OCI-LY1 (cell line): ENCODE data around the gene LIPC.

ENCODE experiments used
- H2AFZ ChIP-seq: fragments of 200-600 bp; sonication (generic), shearing (Covaris generic); 2 replicates; pipeline ENCODE4 v1.6.0; 2014; ENCODE audit warnings: antibody characterized with exemption, mild to moderate bottlenecking, low read length
- H3F3A ChIP-seq: fragments of 200-600 bp; sonication (generic), shearing (Covaris generic); 2 replicates; pipeline ENCODE4 v1.6.0; 2014; ENCODE audit warnings: mild to moderate bottlenecking, antibody characterized with exemption, low read length, moderate library complexity; ENCODE audit not compliant: insufficient read depth
- H3K27ac ChIP-seq: fragments of 200-600 bp; sonication (generic); 2 replicates; pipeline ENCODE4 v1.5.1; 2014; ENCODE audit warnings: low read length, mixed run types, mild to moderate bottlenecking, low read depth; ENCODE audit not compliant: poor library complexity, severe bottlenecking
- H3K27me3 ChIP-seq: fragments of 200-600 bp; sonication (generic); 2 replicates; pipeline ENCODE4 v1.6.0; 2014; ENCODE audit warnings: antibody characterized with exemption, mild to moderate bottlenecking, low read length, moderate library complexity; ENCODE audit not compliant: insufficient read depth
- H3K36me3 ChIP-seq: fragments of 200-600 bp; sonication (generic); 2 replicates; pipeline ENCODE4 v1.6.1; 2014; ENCODE audit warnings: mild to moderate bottlenecking, antibody characterized with exemption, low read length, moderate library complexity, mixed read lengths; ENCODE audit not compliant: insufficient read depth
- H3K4me1 ChIP-seq: fragments of 200-600 bp; sonication (generic); 2 replicates; pipeline ENCODE4 v1.5.1; 2014; ENCODE audit warnings: mild to moderate bottlenecking, low read length, moderate library complexity; ENCODE audit not compliant: insufficient read depth, severe bottlenecking
- H3K4me2 ChIP-seq: fragments of 200-600 bp; sonication (generic), shearing (Covaris generic); 2 replicates; pipeline ENCODE4 v1.6.1; 2014; ENCODE audit warnings: low read length
- H3K4me3 ChIP-seq: fragments of 200-600 bp; sonication (generic); 2 replicates; pipeline ENCODE4 v1.5.1; 2014; ENCODE audit warnings: low read length, low read depth, mild to moderate bottlenecking, mixed read lengths; ENCODE audit not compliant: poor library complexity, severe bottlenecking
- H3K79me2 ChIP-seq: fragments of 200-600 bp; shearing (Covaris generic); 2 replicates; pipeline ENCODE4 v1.6.1; 2016; ENCODE audit warnings: mixed run types, low read length, mixed read lengths; ENCODE audit not compliant: insufficient read depth
- H3K9ac ChIP-seq: fragments of 200-600 bp; sonication (generic), shearing (Covaris generic); 2 replicates; pipeline ENCODE4 v1.6.1; 2014; ENCODE audit warnings: mild to moderate bottlenecking, low read length, mixed read lengths
- H3K9me2 ChIP-seq: fragments of 200-600 bp; sonication (generic), shearing (Covaris generic); 2 replicates; pipeline ENCODE4 v1.6.1; 2014; ENCODE audit warnings: low read depth, mild to moderate bottlenecking, low read length, mixed read lengths
- H3K9me3 ChIP-seq: fragments of 200-600 bp; shearing (Covaris generic); 2 replicates; pipeline ENCODE4 v1.6.1; 2014; ENCODE audit warnings: low read length, mixed read lengths
- H4K20me1 ChIP-seq: fragments of 200-600 bp; sonication (generic), shearing (Covaris generic); 2 replicates; pipeline ENCODE4 v1.6.0; 2016; ENCODE audit warnings: mild to moderate bottlenecking, low read length; ENCODE audit not compliant: insufficient read depth
- CTCF ChIP-seq: fragments of 200-600 bp; sonication (generic), shearing (Covaris generic); IDR thresholded peaks from 2 replicates; pipeline ENCODE4 v1.5.1; 2017; ENCODE audit warnings: mild to moderate bottlenecking, antibody characterized with exemption, low read length, moderate library complexity, mixed read lengths
- EZH2 ChIP-seq: fragments of 200-600 bp; sonication (generic), shearing (Covaris generic); IDR thresholded peaks from 2 replicates; pipeline ENCODE4 v1.8.0; 2017; ENCODE audit warnings: borderline replicate concordance, mixed run types, mild to moderate bottlenecking, antibody characterized with exemption, low read length, moderate library complexity, mixed read lengths

Gene LIPC

GRCh38 chr15:58490888-58491473 is 59.2 kb downstream of the LIPC start:
- no peaks in the 10 kb centered on the region for H4K20me1 ChIP-seq
- no peak overlapping the region for H3K4me2 ChIP-seq
- H2AFZ ChIP-seq, result 0 out of 2 replicates have a peak overlapping the region, but pooled peaks have one; percentile 41
- no peaks in the 10 kb centered on the region for H3K27me3 ChIP-seq
- H3K36me3 ChIP-seq, result no peaks in the 10 kb centered on the region
- no peak overlapping the region for H3K9ac ChIP-seq
- no peaks in the 10 kb centered on the region for H3F3A ChIP-seq
- H3K79me2 ChIP-seq, result no peaks in the 10 kb centered on the region
- H3K4me1 ChIP-seq, result peaks cover 15% of the 10 kb centered on the region
- no peak for TF ChIP-seq EZH2
- no peak for TF ChIP-seq CTCF
- peaks cover 7% of the 10 kb centered on the region; the same call in 1 of the 2 replicates for H3K9me3 ChIP-seq
- H3K9me2 ChIP-seq, result no peaks in the 10 kb centered on the region
- peak overlapping the region; percentile 18 for H3K27ac ChIP-seq
- no peak overlapping the region for H3K4me3 ChIP-seq

- no peak overlapping the region for H3K4me3 ChIP-seq
- no peaks in the 10 kb centered on the region for H3F3A ChIP-seq
- H3K4me2 ChIP-seq, result no peak overlapping the region
- H3K9ac ChIP-seq, result no peak overlapping the region
- no peak overlapping the region for H2AFZ ChIP-seq
- H3K4me1 ChIP-seq, result peaks cover 15% of the 10 kb centered on the region
- no peaks in the 10 kb centered on the region for H3K36me3 ChIP-seq
- TF ChIP-seq EZH2, result no peak
- no peak for TF ChIP-seq CTCF
- no peaks in the 10 kb centered on the region for H3K9me2 ChIP-seq
- H4K20me1 ChIP-seq, result no peaks in the 10 kb centered on the region
- H3K27me3 ChIP-seq, result no peaks in the 10 kb centered on the region
- no peaks in the 10 kb centered on the region for H3K79me2 ChIP-seq
- H3K27ac ChIP-seq, result peak overlapping the region; percentile 18
- H3K9me3 ChIP-seq, result peaks cover 7% of the 10 kb centered on the region; the same call in 1 of the 2 replicates
Observed at GRCh38 chr15:58491499-58492202, 59.9 kb downstream of the LIPC start.

- no peaks in the 10 kb centered on the region for H3K9me2 ChIP-seq
- no peaks in the 10 kb centered on the region for H3K36me3 ChIP-seq
- no peak overlapping the region for H2AFZ ChIP-seq
- H3K4me2 ChIP-seq, result no peak overlapping the region
- no peak overlapping the region for H3K9ac ChIP-seq
- TF ChIP-seq CTCF, result no peak
- no peak for TF ChIP-seq EZH2
- H3K27ac ChIP-seq, result no peak overlapping the region
- no peaks in the 10 kb centered on the region for H3K79me2 ChIP-seq
- peaks cover 7% of the 10 kb centered on the region; the same call in 1 of the 2 replicates for H3K9me3 ChIP-seq
- H3K27me3 ChIP-seq, result no peaks in the 10 kb centered on the region
- no peaks in the 10 kb centered on the region for H4K20me1 ChIP-seq
- no peaks in the 10 kb centered on the region for H3F3A ChIP-seq
- H3K4me3 ChIP-seq, result no peak overlapping the region
- peaks cover 15% of the 10 kb centered on the region for H3K4me1 ChIP-seq
Observed at GRCh38 chr15:58492661-58493397, 61.0 kb downstream of the LIPC start.
